ENCODE measurements around the gene CXorf38.

CXorf38 gene

DNA sequence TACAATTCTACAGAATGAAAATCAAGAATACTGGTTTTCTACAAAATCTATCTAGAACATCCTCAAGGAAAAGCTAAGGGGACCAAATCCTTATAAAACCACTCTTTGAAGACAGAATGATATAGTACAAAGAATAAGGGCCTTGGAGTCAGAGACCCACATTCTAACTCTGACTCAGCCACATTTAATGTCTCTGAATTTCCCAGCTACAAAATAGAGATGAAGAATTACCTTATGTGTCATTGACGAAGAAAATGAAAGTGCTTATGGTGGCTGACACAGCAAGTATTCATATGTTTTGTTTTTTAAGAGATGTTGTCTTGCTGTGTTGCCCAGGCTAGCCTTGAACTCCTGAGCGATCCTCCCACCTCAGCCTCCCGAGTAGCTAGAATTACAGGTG is 35.9 kb upstream of the CXorf38 start:
- DNase-seq (ENCODE audit: insufficient read length, low spot score): no peak
- no peak for FAIRE-seq
- TF ChIP-seq, protein P1, sequence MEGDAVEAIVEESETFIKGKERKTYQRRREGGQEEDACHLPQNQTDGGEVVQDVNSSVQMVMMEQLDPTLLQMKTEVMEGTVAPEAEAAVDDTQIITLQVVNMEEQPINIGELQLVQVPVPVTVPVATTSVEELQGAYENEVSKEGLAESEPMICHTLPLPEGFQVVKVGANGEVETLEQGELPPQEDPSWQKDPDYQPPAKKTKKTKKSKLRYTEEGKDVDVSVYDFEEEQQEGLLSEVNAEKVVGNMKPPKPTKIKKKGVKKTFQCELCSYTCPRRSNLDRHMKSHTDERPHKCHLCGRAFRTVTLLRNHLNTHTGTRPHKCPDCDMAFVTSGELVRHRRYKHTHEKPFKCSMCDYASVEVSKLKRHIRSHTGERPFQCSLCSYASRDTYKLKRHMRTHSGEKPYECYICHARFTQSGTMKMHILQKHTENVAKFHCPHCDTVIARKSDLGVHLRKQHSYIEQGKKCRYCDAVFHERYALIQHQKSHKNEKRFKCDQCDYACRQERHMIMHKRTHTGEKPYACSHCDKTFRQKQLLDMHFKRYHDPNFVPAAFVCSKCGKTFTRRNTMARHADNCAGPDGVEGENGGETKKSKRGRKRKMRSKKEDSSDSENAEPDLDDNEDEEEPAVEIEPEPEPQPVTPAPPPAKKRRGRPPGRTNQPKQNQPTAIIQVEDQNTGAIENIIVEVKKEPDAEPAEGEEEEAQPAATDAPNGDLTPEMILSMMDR (IDR thresholded peaks at IDR 0.05; ENCODE audit: insufficient read depth, missing control alignments): no peak

DNA sequence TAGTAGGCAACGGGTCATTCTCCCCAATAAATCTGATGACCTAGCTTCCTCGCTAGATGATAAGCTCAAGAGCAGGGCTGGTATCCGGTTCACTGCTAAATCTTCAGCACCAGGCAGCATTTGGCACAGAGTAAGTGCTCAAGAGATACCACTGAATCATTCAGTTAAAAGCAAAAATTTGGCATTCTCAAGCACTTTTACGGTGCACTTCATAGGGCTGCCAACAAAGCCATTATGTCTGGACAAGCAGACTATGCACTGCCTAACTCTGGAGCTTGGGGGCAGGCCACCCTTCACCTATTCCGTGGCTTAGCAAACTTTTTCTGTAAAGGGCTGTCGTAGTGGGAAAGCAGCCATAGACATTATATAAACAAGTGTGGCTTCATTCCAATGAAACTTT is 23.8 kb upstream of the CXorf38 start:
- no peak for FAIRE-seq
- no peak for DNase-seq (ENCODE audit: insufficient read length, low spot score)
- TF ChIP-seq, protein P1 (IDR thresholded peaks at IDR 0.05; ENCODE audit: insufficient read depth, missing control alignments): no peak

- no peak for DNase-seq (ENCODE audit: insufficient read length, low spot score)
- TF ChIP-seq, protein P1 (IDR thresholded peaks at IDR 0.05; ENCODE audit: insufficient read depth, missing control alignments): no peak
- FAIRE-seq: no peak
Observed at GRCh38 chrX:40663880-40664630, 16.7 kb upstream of the CXorf38 start.

DNA sequence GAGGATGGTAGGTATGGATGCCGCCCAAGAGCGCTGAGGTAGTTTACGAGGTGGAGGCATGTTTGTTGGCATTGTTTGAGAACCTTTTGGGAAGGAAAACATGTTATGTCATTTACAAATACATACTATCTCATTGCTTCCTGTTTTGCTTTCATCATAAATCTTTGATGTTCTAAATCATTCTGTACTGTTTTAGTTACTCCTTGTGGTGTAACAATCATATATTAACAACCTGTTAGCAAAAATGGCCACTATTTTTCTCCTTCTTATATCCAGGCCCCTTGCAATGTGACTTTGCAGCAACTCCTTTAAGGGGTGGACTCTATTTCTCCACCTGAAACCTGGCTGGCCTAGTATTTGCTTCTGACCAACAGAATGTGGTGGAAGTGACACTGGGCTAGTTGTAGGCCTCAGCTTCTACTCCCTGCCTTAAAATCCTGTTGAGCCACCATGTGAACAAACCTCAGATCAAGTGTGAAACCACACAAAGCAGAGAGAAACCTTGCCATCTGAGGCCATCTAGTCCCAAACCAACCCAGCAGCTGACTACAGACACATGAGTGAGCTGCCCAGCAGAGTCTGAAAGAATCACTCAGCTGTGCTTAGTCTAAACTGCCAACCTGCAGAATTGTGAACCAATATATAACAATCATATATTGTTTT is 15.8 kb upstream of the CXorf38 start:
- DNase-seq (ENCODE audit: insufficient read length, low spot score) (no peak), FAIRE-seq (no peak)
- TF ChIP-seq, protein P1 (IDR thresholded peaks at IDR 0.05; ENCODE audit: insufficient read depth, missing control alignments): no peak

DNA sequence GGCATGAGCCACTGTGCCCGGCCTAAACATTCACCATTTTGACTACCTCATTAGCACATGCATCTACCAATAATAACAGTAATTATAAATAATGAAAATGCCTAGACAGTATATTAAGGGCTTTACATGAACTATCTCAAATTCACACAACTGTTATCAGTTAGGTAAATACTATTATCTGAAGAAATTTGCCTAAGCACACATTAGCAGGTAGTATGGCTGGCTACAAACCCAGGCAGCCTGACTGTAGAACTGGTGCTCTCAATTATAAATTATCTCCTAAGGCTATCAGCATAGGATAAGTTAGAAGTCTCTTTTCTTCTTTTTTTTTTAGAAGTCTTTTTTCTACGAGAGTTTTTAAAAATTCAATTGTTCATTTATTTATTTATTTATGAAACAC is 14.1 kb upstream of the CXorf38 start:
- DNase-seq (ENCODE audit: insufficient read length, low spot score): no peak
- FAIRE-seq: no peak
- TF ChIP-seq, protein P1 (IDR thresholded peaks at IDR 0.05; ENCODE audit: insufficient read depth, missing control alignments): no peak

- no peak for FAIRE-seq
- DNase-seq (ENCODE audit: insufficient read length, low spot score): no peak
- TF ChIP-seq, protein P1 (IDR thresholded peaks at IDR 0.05; ENCODE audit: insufficient read depth, missing control alignments): no peak
Observed at GRCh38 chrX:40660381-40660780, 13.0 kb upstream of the CXorf38 start.

GRCh38 chrX:40653535-40653934 is 6.2 kb upstream of the CXorf38 start:
- FAIRE-seq (no peak), DNase-seq (ENCODE audit: insufficient read length, low spot score) (no peak)
- TF ChIP-seq, protein P1 (IDR thresholded peaks at IDR 0.05; ENCODE audit: insufficient read depth, missing control alignments): no peak
